Measurements from ENCODE around the gene RHCE.
"Not testable (repeated sequence)": the region's sequence is repeated elsewhere in the genome, so short reads cannot be mapped to it uniquely, and the experiment has no call there.

RHCE gene

DNA sequence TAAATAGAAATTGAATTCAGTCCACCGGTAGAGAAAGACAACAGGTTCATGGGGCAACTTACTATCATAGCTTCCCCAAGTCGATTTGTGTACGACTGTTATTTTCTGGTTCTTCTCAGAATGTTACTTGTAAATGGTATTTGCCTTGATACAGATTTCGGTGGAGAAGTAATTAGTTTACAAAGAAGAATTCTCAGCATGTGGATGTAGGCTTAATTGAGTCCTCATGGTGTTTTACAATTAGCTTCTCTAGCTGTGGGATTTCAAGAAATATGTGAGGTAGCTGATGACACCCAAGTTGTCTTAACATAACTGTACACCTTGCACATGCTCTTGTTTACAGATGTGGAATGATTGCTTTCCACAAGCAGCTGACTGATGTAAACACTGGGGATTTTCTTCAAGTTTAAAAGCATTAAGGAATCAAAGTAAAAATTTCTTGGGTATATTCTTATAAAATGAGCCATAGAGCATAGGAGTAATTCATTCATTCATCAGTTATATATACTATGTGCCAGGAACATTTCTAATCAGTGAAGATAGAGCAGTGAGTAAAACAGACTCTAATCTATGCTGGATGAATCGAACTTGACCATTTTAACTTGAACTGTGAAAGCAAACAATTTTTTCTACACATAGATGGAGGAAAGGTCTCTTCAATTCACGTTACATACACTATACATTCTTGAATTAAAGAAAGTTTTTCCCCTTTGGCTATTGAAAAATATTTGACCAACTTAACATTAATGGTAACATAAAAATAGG lies 11.5 kb upstream of the RHCE start:
- no peak for DNase-seq

DNA sequence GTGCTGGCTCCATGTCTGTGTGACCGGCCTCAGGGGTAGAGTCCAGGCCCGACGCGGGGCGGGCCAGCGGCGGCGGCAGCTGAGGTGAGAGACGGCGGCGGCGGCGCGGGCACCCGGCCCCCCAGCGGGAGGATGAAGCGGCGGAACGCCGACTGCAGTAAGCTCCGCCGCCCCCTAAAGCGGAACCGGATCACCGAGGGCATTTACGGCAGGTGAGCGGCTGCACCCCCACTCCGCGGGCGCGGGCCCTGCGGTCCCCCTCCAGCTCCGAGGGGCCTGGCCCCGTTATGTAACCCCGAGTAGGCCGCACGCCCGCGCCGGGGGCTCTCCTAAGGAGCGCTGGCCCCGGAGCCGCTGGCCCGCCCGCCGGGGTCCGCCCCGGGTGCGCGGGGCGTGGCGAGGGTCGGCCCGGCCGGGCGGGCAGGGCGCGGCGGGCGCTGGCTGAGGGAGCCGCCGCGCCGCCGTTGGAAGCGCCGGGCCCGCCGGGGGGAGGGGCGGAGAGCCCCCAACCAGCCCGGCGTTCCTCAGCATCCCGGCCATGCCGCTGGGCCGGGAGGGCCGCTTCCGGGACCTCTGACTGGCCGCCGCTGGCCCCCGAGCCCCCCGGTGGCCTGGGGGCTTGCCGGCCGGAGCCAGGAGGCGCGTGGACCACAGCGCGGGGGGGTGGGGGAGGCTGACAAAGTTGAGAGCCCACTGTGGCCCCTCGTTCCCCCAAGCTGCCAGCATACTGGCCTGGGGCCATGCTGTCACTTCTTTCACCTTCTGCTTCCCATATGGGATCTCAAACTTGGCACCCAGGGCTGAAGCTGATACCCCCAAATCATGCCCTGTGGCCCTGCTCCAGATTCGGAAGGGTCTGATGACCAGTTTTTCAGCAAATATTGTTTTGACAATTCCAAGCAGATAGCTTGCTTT lies 10.6 kb upstream of the RHCE start:
- DNase-seq: no peak

DNA sequence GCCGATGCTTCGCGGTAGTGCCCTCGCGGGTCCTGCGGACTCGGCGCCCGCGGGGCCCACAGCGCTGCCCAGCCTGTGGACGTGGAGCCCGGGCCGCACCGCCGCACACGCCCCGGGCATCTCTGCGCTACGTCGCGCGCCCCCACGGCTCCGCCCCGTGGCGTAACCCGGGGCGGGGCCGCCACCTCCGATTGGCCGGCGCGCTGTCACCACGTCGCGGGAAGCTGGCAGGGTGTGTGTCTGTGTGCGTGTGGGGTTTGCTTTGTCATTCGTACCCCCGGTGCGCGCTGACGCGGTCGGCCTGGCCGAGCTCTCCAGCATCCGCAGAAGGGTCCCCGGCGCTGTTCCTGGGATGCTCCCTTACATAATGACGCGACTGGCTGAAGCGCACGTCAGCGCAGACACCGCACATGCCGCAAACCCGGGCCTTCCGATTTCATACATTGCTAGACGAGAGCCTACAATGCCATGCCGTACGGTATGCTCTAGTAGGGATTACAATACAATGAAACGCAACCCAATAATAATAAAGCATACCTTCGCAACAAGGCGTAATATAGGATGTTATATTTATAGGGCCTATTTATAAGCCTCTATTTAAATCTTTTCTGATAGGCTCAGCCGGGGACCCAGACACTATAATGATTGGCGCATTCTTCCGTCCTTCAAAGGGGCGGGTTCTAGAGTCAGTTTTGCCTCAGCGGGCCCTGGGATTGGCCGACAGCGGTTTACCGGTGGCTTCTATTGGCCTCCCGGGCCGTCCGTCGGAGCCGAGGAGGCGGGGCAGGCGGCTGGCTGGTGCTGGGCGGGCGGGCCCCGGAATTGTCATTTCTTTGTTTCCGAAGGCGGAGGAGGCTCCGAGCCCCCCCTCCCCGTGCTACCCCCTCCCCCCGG lies 9.7 kb upstream of the RHCE start, which contains the start of gene MACO1:
TSS of gene MACO1 (plus strand) at position 825 of the 894 bp plus-strand sequence. CDS start 202 bp downstream, outside the sequence.
- peak; percentile 96 for DNase-seq

DNA sequence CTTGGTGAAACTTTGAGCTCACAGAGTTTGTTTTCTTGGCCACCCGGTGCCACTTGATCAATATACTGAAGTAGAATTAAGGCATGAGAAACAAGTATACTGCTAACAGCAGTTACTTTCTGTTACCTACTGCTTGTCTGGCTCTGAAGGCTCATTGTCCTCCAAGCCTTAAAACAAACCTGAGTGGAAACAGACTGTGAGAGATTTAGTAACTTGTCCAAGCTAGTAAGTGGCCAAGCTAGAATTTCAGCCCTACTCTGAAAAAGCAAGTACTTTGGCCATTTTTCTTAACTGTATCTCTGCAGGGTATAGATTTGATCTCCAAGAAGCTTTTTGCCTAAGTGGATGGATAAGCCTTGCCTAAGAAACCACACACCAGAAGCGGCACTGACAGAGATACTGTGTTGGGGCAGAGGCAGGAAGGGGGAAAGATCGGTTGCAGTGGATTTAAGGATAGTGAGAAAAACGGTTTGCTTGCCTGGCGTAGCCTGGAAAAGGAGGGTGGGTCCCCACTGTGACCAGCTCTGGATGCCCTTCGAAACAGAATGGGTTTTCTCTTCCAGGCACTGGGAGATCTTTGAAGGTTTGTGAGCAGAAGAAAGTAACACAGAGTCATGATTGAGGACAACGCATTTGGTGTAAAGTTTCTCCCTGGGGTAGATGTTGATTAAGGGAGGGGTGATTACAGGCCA lies 8.0 kb upstream of the RHCE start:
- DNase-seq: no peak

DNA sequence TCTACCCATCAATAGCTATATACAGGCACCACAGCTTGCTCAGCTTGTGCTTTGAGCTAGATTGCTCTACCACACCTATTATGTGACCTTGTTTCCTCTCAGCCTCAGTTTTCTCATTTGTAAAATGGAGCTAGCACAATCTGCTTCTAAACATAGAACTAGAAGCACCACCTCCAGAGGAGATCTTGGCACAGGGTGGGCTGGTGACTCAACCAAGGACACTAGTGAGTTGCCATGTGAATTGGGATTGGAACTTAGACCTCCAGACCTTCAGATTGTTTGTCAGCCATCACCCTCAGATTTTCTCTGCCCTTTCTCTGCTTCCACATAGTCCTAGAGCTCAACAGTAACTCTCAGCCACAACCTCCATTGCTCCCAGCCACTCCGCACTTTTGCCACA lies 7.1 kb upstream of the RHCE start:
- no peak for DNase-seq

DNA sequence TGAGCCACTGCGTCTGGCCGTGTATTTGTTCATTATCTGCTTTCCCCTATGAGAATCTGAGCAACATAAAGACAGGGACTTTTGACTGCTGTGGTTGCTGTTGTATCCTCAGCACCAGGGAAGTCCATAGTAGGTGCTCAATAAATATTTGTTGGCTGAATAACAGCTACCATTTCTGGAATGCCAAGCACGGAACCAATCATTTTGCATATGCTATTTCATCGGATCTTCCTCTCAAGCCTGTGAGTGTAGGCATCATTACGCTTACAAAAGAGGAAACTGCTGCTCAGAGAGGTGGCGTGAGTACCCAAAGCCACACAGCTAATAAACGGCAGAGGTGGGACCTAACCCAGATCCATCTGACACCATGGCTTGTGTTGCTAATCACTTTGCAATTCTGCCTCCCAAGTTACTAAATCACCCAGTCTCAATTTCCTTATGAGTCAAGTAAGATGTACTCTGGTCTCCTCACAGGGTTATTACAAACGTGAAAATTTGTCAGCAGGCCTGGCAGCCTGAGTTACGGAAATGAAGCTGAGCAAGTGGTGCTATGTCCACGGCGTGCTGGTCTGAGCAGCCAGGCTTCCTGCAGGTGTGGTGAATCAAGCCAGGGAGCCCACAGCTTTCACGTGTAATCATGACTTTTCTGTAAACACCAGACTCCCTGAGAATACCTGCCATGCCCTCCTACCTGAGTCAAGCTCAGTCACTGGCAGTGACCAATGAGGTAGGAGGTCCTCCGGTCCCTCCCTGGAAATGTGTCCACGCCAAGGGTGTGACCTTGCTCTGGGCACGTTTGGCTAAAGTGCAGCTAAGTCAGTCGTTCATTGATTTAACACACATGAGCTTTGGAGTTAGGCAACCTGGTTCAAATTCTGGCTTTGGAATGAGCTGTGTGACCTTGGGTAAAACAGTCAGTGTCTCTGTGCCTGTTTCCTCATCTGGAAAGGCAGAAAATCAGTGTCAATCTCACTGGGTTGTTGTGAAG lies 4.8 kb upstream of the RHCE start:
- no peak for DNase-seq

DNA sequence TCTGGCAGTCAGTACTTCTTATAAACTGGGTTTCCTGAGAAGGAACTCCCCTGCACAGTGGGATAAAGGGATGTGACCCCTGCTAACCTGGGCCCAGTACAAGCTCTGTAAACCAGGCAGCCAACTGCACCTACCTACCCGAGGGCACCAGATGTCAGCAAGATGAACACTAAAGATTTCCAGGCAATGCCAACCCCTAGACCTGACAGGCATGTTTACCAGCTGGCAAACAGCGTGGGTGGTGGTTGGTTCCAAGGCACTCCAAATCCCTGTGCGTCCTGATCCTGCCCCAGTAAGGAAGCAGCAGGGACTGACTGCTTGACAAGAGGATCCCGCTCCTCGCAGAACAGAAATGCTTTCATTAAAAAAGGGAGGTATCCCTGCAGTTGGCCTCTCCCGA lies 2.6 kb upstream of the RHCE start:
- DNase-seq: not testable (repeated sequence)

DNA sequence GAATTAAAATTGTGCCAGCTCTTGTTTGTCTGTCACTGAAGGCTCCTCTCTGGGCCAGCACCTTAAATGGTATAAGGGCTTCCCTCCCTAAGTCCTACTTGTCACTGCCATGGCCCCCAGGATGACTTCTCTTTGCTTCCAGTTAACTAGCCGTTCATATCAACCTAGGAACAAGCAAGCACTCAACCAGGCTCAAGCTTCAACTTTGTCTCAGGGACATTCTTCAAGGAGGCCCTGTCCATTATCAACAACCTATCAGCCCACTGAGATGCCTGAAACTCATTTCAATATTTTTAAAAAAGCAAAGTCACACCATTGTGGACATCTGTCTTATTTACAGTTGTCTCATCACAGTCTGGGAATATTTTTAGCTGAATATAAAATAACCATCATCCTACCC lies 1.3 kb downstream of the RHCE start:
- DNase-seq: not testable (repeated sequence)

DNA sequence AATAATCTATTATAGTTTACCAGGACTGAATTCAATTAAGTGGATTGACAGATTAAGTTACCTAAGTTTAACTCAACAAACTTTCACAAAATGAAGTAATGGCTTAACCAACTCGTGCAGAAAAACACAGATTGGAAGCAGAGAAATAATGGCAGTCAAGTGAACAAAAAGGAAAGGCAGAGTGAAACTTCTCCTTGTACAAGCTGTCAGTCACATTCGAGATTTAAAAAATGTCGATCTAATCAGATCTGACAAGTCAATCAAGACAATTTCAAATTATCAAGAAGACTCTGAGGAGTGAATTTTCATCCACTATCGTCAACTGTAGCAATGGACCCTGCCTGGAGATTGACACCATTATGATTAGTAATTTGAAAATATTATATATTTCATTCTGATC lies 3.3 kb downstream of the RHCE start:
- DNase-seq: not testable (repeated sequence)

DNA sequence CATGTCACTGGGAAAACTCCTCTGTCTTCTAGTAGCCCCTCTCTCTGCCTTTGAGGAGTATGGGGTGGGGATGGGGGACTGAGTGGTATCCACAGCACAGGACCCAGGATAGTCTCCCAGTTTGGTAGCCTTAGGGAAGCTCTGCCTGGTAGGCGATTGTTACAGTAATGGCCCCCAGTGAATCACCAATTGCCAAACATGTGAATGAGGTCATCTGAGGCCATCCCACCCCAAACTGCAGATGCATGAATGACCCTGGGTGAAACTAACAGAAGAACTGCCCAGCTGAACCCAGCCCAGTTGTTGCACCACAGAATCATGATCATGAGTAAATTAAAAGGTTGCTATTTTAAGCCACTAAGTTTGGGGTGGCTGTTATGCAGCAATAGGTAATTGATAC lies 6.0 kb downstream of the RHCE start:
- DNase-seq: not testable (repeated sequence)

DNA sequence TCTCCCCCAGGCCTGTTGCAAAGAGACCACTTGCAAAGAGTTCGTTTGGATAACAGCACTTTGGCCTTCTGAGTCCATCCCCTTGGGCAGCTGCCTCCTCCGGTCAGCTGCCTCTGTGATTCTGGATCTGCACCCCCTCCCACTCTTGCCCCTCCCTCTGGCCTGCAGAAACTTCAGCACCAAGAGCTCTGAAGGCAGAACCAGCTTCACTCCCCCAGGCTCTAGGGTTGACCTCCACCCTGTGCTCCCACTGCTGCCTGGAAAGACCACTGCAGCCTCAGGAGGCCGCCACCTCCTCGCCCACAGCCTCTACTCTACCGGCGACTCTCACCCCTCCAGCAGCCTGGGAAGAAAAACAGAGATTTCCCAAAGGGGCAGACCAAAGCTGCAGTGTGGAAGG lies 6.5 kb downstream of the RHCE start:
- DNase-seq: not testable (repeated sequence)

DNA sequence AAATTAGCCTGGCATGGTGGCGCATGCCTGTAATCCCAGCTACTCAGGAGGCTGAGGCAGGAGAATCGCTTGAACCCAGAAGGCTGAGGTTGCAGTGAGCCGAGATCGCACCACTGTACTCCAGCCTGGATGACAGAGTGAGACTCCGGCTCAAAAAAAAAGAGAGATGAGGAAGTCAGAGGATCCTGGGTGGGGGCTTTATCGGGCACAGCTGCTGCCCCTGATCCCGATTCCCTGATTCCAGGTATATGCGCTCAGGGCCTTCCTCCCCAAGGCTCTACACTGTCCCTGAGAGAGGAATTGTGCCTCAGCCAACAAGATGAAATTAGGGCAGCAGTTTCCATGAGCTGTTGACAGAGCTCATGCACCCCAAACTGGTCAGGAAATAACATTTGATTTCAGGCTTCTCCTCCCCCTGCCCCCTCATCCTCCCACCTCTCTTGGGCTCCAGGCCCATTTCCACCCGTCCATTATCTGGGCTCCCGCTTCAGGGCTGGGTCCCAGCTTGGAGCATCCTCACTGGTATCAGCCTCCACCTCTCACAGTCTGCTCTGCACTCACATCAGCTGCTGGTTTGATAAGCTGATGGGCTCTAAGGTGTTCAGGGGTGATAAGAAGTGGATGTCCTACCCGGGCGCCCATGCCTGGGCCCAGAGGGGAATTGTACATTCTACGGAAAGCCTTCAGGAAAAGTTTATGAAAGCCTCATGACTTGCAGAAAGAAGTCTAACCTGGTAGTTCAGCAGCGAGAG lies 7.6 kb downstream of the RHCE start:
- DNase-seq: not testable (repeated sequence)

DNA sequence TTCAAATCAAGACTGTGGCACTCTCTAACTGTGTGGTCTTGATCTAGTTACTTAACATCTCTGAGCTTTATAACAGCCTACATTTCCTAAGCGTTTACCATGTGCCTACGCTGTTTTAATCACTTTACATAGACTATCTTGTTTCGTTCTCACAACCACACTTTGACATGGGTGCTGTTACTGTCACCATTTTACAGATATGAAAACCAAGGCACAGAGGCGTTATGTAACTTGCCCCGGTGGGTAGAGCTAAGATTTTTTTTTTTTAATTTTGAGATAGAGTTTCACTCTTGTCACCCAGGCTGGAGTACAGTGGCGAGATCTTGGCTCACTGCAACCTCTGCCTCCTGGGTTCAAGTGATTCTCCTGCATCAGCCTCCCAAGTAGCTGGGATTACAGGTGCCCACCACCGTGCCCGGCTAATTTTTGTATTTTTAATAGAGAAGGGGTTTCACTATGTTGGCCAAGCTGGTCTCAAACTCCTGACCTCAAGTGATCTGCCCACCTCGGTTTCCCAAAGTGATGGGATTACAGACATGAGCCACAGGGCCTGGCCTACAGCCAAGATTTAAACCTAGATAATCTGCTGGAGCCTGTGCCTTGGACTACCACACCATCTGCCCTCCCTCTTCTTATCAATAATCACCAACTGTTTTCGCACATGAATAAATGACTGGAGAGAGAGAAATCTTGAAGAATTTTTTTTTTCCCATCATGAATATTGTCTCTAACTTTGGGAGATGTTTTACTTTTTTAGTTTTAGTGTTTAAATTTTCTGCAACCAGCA lies 10.8 kb downstream of the RHCE start:
- DNase-seq: not testable (repeated sequence)

DNA sequence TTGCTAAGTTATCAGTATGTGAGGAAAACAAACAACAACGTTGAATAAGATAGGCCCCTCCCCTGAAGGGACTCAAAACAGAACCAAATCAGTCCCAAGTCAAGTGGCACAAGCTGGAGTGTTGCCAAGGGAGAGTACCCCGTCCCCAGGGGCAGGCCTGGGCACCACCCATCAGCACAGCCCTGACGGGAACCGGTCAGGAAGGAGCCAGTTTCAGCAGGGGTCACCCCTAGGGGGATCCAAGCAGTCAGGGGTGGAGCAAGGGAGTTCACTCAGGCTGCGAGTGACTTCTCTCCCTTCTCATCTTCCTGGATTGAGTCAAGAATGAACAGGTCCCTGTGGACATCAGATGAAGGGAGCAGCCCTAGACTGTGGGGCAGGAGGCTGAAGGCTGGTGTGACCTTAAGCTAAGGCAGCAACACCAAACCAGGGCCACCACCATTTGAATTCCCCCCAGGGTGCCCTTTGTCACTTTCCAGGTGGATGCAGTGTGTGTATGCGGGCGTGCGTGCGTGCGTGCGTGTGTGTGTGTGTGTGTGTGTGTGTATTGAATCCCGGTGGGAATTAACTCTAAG lies 14.8 kb downstream of the RHCE start:
- not testable (repeated sequence) for DNase-seq

DNA sequence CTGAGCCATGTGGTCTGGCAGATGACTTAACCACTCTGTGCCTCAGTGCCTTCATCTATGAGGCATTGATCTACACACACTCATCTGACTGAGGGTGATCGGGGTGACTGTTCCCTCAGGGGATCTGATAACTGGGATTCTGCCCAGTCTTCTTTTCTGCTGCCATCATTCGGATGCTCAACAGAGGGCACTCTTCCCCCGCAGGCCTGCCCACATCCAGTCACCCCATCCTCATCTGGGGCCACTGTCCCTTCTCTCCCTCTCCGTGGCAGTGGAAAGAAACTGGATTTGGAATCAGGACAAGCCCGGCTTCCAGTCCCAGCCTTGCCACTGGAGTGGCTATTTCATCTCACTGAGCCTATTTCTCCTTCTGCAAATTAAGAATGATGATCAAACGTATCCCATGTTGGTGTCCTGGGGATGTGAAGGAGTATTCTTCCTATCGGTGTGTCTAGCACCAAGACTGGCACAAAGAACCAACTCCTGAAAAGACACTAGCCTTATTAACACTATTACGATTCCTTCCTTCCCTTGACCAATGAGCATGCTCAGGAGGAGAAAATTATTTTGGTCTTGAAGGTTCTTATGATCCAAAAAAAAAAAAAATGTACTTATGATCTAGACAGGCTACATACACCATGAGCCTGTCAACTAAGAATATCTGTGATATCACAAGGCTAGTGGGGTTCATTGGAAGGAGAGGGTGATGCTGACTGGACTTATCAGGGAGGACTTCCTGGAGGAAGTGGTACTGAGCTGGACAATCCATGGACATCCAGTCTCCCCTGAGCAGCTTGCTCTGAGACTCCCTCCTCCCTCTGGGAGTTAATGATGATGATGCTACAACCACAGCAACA lies 17.4 kb downstream of the RHCE start:
- DNase-seq: peak; percentile 5

DNA sequence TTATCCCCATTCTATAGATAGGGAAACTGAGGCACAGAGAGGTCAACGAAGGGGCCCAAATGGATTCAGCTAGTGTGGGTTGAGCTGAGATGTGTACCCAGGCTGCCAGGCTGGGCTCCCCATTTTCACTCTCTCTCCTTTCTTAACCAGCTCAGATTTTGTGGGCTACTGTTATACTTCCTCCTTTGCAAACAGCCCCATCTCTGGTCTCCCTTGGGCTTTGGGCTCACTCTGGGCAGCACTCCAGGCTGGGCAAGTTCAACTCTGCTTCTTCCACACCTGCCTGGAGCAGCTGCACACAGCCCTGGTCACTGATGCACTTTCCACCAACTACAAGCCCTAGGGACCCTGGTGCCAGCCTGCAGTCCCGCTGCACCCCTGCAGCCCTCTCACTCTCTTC lies 22.5 kb downstream of the RHCE start:
- DNase-seq: not testable (repeated sequence)

DNA sequence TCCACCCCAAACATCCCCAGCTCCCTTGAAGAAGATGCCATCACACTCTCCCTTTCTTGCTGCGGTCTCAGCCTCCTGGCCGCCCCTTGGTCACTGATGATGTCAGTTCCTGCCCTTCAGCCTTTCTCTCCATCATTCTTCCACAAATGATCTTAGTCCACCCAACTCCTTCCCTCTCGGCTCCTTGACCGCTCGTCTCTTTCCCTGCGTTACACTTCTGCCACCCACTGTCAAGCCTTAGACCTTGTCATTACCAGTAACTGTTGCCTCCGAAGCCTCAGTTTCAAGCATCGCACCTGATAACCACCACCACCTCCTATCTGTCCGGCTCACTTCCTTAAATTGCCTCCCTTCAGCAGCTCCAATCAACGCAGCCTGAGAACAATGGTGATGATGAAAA lies 23.1 kb downstream of the RHCE start:
- DNase-seq: not testable (repeated sequence)

DNA sequence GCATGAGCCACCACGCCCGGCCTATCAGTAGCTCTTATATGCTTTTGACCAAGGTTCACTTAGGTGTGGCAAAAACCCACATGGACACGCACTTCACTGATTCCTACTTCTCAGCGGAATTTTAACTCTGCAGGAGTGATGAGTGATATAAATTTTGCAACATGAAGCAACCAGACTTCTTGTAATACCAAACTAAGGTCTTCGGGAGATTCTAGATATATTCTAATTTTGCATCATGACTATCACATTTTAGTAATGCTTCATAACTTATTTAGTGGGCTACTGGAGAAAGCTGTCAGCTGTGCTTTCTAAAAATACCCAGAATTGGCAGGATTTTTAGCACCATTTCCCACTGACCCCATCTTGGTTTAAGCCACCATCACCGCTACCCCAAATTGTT lies 27.8 kb downstream of the RHCE start:
- DNase-seq: no peak

All from stimulated activated CD4-positive, alpha-beta T cell treated with anti-CD3 and anti-CD28 coated beads, Interleukin-4, amount 100 ng/mL, for 1 hour (primary cell).